Cortex of kidney (tissue), 1 donor: ENCODE results near the gene SPOCD1.

Experiments used
- DNase-seq: peaks from one replicate; lab custom pipeline; 2025; lab: John Stamatoyannopoulos, UW

The SPOCD1 gene

DNA sequence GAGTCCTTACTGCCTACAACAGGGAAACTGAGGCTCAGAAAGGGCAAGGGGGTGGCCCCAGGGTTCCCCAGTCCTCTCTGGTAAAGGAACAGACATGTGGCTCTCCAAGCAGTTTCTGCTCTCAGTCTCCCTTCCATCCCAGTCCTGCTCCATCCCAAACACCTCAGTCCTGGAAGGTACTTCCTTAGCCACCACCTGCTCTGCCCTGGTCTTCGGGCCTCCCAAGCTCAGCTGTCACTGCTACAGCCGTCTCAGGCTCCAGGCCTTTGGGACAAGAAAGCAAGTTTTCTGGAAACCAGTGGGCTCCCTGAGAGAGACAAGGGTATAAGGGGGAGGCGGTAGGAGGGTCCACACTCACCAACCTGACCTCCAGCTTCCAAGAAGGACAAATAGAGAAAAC is 28.6 kb downstream of the SPOCD1 start:
- DNase-seq: no peak

DNA sequence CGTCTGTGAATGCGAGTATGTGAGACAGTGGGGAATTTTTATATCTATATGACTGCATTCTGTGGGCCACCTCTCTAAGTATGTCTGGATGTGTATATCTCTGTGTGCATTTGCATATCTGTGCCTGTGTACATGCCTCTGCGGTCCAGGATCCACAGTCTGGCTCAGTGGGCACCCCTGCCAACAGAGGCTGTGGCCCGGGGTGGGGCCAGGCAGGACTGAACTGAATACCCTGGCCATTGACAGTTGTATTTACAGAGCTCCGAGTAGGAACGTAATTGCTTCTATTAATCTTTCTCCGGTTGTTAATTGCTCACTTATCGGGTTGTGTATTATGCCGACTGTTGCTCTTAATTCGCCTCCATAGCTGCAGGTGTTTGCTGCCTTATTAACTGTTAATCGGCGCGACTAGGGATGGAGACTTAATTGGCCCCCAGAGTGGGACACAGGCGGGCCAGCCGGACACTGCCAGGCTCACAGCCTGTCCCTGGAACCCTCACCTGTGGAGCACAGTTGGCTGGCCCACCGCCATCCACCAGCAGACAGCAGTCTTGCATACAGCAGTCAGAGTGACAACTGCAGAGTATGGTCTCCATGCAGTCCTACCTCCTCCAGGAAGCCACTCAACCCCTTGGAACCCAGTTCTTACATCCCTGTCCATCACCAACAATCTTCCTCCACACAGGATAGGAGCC is 29.3 kb downstream of the SPOCD1 start:
- no peak for DNase-seq

DNA sequence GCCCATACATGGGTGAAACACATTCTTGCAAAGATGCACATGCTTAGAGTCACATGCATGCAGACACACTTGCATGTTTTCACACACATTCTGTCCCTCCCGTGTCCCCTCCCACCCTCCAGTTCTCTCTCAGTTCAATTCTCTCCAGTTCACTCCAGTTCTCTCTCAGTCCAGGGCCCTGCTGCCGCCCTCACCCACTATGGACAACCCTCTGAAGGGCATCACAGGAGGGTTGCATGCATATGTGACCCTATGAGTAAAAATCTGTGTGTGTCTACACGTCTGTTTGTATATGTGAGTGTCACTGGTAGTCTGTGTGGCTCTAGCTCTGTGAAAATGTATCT is 29.9 kb downstream of the SPOCD1 start:
- no peak for DNase-seq

DNA sequence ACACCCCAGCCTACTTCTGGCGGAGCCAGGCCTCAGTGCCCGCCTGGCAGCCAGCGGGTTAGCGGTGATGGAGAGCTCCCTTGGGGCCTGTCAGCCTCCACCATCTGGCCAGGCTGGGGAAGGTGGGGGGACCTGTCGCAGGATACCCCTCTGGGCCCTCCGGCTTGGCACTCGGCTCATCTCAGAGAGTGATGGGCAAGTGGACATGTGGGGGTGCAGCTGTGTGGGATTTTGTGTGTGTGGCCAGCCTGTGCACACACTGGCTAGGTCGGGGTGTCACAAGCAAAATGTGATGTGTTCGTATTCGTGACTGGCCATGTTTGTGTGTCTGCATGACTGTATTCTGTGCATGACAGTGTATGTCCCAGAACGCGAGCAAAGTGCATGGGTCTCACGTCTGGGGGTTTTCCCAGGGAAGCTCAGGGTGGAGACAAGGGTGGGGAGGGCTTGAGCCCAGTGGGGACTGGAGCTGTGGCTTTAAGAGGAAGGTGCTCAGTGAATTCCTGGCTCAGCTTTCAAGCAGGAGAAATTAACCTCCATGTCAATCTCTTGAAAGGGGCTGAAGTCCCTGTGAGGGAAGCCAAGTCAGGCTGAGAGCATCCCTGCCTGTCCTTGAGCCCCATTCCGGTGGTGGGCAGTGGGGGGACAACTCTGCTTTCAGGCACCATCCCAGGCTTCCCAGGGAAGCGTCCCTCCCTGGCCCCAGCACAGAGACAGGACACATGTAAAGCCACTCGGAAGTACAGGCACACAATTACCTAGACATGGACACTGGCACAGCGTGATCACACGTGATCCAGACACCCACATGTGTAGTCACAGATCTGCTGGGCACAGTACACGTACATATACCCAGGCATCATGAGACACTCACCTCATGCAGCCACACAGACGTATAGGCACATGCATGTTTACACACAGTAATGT is 30.5 kb downstream of the SPOCD1 start:
- DNase-seq: no peak

DNA sequence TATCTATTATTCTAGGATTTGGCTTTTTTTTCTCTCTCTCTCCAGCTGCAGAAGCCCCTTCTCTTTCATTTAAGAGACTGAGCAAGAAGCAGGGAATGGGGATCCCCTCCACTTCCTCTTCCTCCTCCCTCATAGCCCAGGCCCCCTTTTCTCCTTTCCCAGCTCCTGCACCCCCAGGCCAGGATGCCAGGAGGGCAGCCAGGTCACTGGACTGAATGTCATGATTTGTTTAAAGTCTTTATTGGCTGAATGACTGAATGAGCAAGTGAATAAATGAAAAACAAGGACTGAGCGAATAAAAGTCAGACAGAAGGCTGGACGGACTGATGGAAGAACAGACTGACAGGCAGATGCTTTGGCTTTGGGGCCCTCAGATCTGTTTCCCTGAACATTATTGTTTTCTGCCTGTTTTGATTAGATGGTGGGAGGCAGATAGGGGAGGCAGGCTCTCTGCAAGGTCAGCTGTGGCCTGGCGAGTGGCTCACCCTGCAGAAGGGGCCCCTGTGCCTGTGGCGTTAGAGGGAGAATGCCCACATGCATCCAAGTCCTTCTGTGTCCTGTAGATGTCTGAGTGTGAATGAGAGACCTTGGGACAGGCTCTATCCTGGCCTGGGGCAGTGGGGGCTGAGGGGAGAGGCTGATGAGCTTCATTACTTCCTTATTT is 31.3 kb downstream of the SPOCD1 start:
- no peak for DNase-seq

DNA sequence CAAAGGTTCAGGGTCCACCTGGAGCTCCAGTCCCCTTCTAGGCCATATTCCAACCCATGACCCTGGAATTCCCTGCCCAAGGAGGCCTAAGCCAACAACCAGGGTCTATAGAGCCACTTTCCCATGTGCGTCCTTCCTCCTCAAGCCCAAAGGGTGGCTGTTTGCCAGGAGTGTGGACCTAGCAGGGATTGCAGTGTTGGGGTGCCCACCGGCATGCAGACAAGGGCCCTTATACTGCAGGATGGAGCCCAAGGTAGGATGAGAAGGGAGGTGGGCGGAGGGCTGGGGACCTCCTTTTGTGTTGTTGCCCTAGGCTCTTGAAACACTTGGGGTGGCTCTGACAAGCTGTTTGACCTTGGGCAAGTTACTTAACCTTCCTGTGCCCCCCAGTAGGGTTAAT is 32.0 kb downstream of the SPOCD1 start:
- DNase-seq: no peak

DNA sequence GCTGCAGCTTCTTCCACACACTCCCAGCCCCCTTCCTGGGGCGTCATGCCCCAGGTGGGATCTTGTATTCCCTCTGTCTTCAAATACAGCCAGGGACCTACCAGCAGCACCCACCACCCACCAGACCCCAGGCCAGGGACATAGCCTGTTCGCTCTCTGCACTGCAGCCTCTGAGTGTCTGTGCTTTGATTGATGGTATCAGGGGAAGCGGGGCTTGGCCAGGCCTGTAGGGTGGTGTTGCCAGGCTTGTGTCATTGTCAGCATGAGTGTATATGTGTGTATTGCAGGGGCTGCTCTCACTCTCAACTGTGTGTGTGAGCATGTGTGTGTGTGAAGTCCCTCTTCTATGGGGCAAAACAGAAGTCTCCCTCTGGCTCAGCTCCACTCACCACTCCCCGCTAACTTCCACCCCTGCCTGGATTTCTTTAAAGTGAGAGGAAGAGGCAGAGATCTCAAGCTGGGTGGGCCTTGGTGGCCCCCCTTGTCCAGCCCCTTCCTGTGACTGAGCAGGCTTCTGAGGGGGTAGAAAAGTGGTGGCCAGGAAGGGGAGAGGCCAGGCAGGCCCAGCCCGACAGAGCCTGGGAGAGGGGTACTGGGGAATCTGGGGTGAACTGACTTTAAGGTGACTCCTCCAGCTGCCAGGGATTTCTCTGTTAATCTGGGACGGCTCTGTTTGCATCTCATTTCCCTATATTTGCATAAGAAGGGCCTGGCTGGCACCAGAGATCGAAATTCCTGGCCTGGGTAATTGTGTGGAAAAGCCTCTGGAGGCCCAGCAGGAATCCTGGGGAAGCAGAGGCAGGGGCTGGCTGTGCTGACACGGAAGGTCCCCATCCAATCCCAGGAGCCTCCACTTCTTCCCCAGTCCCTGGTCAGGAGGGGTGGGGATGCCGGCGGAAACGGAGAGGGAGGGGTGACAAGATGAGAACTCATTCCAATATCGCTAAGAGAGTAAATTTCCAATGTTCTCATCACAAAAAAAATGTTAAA is 33.1 kb downstream of the SPOCD1 start:
- no peak for DNase-seq

DNA sequence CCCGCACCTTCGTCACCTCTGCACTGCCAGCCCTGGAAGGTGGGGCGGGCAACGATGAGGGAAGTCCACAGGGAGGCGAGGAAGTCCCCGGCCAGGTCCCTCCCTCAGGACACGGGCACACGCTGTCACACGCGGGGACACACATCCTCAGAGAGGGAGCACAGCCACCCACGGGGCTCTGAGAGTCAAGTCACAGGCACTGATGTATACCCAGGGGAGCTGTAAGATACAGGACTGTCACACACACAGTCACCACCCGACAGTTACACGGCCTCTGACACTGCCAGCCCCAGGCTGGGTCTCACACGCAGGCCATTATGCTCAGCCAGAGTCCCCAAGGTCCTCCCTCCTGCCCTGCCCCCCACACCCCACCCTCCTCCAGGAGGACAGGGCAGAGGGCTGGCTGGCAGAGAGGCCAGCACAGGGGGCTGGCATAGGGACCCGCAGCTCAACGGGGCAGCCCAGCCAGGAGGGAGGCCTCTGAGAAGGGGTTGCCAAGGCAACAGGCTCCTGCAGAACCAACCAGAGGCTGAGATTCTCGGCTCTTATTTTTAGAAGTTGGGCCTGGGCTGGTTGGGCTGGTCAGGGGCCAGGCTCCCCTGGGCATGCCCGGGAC is 34.0 kb downstream of the SPOCD1 start:
- no peak for DNase-seq

DNA sequence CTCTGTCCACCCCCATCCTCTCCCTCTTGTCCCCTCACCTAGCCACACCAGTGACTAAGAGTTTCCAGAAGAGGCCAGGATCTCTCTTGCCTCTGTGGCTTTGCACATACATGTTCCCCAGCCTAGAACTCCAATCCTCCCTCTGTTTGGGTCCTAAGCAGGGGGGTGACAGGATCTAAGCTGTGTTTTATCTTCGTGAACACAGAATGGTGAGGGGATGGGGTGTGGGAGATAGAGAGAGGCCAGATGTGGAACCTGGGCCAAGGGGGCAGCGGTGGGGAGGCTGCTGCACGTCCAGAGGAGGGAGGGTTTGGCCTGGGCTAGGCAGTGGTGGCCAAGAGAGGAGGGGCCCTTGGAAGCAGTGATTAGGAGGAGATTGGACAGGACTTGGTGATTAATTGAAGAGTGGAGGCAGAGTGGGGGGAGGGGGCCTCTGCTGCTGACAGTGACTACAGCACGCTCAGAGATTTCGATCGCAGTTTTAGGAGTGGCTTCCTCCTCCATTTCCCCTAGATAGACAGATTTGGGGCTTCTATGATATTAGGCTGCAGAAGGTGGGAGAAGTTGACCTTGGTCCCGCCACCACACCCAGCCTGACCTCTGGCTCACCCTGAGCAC is 34.6 kb downstream of the SPOCD1 start:
- DNase-seq: no peak

DNA sequence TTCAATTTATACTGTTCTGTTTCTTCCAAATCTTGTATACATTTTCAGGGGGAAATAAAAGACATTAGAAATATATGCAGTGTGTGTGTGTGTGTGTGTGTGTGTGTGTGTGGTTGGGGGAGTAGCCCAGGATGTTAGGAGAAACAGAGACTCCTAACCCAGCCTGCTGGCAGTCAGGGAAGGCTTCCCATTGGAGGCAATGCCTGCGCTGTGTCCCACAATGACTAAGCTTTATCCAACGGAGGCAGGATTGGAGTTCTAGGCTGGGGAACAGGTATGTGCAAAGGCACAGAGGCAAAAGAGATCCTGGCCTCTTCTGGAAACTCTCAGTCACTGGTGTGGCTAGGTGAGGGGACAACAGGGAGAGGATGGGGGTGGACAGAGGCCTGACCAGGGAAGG is 35.2 kb downstream of the SPOCD1 start:
- DNase-seq: no peak

DNA sequence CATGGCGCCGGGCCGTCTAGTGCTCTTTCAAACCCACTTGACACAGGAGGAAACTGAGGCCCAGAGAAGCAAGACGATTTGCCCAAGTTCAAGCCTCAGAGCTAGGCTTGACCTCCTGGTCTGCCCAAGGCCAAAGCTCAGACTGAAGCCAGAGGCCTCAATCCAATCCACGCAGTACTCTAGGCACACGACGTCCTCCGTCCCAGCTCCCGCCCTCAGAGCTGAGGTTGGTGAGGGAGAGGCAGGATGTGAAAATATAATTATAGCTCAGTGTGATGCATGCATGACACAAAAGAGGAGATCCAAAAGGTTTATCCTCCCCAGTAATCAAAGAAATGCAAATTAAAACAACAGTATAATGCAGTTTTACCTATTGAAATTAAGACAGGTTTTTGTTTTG is 36.1 kb downstream of the SPOCD1 start:
- no peak for DNase-seq

DNA sequence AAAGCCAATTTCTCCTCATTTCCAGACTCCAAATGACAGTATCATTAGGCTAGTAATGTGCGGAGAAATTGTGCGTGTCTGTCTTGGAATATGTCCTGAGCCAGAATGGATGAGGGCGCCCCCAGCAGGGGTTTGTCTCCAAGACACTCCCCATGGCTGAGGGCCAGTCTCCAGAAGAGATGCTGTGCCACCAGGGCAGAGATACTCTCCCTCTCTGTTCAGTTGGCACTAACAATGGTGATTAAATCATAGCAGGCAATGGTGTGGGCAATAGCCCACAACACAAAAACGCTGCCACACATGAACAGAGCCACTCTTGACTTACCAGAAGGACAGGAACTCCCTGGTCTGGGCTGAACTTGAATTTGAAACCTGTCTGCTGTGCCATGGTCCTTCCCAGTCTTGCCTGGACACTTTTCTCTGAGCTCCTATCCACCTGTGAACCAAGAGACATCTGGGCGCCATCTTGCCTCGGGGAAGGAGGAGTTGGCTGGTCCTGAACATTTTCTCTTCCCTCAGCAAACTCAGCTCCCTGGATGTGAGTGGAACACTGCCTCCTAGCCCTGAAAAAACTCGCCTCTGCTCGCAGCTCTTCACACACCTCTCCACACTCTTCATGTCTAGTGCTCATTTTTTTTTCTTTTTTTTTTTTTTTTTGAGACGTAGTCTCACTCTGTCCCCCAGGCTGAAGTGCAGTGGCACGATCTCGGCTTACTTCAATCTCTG is 36.9 kb downstream of the SPOCD1 start:
- no peak for DNase-seq

DNA sequence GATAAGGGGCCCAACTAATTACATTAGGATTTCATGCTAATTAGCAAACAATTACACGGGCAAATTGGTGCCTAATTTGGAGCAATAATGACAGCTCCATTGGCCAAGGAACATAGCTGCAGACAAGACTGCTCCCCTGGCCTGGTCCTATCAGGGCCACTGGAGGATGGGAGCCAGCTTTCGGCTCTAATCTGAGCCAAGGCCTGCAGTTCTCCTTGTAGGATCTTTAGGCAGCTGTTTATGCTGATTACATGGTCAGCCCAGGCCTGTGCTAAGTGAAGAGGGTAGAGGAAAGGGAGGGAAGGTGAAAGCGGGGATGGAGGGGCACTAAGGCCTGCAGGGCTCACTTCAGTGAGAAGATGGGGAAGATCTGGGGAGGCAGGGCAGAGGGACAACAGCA is 39.3 kb downstream of the SPOCD1 start:
- no peak for DNase-seq

DNA sequence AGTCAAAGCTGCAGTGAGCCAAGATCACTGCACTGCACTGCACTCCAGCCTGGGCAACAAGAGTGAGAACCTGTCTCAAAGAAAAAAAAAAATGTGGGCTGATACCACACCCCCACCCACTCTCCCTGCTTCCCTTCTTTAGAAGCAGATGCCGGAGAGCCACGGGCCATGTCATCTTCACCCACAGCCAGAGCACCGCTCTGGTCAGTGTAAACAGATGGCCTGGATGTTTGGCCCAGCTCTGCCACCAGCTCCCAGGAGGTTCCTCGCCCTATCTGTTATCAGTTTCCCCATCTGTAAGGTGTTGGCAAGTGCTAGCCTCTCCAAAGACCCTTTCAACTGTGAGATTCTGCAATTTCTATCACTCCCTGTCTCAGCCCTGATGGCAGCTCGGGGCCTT is 39.8 kb downstream of the SPOCD1 start:
- DNase-seq: no peak

DNA sequence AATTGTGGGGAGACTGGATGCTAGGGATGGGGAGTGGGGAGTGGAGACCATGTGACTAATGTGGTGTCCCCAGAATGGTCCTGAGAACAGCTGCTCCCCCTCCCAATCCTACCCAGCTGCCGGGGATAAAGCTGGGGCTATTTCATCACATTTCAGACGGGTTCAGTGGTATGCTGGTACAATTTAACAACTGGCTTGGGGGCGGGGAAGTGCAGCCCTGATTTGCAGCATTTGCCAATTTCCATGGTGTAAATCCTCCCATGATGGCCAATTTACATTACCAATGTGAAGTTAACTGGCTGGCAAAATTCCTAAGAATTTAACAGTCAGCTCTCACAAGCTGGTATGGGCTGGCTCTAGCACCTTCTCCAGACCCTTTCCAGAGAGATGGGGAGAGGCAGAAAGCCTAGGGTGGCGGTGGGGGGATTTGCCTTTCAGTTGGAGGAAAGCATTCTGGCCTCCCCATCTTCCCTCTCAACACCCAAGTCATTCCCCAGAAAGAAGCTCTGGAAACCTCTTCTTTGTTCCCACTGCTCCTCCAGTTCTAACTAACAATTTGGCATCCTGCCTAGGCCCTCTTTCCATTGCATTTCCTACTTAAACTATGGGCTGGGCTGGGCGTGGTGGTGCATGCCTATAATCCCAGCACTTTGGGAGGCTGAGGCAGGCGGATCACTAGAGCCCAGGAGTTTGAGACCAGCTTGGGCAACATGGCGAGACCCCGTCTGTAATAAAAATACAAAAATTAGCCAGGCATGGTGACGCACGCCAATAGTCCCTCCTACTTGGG is 40.4 kb downstream of the SPOCD1 start:
- no peak for DNase-seq

DNA sequence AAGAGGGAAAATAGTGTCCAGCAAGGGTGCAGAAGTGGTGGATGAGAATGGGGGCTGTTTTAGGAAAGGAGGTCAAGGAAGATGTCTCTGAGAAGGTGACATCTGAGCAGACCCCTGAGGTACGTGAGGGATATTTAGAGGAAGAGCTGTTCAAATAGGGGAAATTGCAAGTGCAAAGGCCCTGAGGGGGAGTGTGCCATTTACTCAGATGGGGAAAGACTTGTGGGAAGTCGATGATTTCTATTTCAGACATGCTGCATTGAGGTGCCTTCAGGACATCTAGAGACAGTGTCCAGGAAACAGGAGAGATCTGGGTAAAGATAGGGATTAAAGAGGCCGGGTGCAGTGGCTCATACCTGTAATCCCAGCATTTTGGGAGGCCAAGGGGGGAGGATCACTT is 41.3 kb downstream of the SPOCD1 start:
- no peak for DNase-seq

DNA sequence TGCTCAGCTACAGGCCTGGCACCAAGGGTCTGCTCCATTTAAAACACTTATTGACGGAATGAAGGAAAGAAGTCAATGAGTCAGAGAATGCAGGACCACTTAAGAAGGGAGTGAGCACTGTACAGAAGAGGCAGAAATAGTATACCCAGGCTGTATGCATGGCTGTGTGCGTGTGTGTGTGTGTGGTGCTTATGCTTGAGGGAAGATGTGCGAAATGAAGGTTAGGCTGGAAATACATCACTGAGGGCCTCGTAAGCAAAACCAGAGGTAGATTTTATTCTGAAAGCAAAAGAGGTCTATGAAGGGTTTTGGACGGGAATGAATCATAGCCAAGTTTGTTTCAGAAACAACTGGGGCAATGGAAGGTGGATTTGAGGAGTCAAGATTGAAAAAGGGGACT is 42.0 kb downstream of the SPOCD1 start:
- no peak for DNase-seq

DNA sequence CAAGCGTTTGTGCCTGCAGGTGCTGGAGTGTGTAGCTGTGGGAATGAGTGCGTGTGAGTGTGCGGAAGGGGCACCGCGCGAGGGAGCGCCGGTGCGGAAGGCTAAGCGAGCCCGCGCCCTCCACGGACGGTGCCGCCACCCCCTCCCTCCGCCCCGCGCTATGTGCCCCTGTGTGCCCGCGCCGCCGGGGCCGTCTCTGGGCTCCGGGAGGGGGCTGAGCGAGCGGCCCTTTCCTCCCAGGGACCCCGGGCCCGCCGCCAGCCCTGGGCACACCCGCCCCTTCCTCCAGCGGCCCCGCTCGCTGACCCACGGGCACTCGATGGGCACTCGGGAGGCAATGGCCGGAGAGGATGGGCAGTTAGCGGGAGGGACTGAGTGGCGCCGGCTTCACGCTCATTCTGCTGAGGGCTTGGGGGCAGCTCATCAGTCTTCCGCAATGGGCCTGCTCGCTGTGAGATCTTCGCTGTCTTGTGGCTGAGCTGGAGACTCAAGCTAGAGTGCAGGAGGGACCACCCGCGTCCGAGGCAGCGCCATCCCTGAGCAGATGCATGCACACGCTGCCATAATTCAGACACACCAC is 43.1 kb downstream of the SPOCD1 start:
- DNase-seq: no peak
